Stimulated activated CD4-positive, alpha-beta T cell treated with anti-CD3 and anti-CD28 coated beads, TNF-alpha, amount 100 ng/mL, for 24 hours (primary cell): ENCODE data around the gene TUBB4B.
"Not testable (repeated sequence)": the region's sequence is repeated elsewhere in the genome, so short reads cannot be mapped to it uniquely, and the experiment has no call there.

ENCODE experiments used
- DNase-seq, 3 experiments: peaks; one replicate each; pipeline ENCODE4 v3.0.0-alpha.2; 2020; ENCODE audit warnings: low read depth in 3 of 3

Gene TUBB4B

DNA sequence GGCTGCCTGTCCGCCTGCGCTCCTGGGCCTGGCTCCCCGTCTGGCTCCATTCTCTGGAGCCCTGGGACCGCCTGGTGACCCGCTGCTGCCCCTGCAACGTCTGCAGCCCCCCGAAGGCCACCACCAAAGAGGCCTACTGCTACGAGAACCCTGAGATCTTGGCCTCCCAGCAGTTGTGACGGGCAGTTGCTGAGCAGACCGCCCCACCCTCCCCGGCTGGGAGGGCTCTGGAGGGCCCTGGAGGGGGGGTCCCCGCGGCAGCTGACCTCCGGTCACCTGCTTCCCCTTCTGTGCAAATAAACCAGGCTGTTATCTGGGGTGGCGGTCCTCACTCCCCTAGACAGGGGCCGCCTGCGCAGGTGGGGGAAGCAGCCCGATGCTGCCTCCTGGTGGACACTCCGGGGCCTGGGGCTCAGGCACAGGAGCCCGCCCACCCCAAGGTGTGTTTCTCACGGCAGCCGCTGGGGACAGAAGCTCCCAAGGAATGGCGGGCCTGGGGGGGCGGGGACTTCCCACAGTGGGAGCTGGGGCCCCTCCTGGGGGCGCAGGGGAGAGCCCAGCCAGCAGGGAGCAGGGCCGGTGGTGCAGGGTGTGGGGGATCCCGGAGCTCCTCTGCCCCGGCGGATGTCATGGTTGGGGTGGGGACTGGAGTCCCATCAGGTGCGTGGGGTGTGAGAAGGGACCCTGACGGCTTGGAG, 4.7 kb upstream of the TUBB4B start:
- DNase-seq = peak; percentile 85 to 93 (median 85)

DNA sequence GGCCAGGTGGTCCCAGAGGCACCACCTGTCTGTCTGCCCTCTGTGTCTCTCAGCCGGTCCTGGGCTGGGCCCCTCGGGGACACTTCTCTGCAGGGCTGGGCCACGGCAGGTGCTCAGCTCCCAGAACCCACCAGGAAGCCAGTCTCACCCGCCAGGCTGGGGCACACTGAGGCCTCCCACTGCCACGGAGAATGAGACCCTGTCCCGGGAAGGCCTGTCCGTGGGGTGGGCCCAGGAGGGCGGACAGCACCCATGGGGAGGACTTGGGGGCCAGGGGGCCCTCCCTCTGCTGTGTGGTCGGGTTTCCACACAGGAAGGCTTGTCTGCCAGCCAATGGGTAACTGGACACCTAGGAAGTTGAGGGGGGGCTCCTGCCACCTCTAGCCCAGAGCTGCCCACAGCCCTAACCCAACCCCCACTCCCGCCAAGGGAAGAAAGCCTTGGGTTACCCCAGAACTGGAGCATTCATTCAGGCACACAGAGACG, 4.1 kb upstream of the TUBB4B start:
- no peak for DNase-seq

DNA sequence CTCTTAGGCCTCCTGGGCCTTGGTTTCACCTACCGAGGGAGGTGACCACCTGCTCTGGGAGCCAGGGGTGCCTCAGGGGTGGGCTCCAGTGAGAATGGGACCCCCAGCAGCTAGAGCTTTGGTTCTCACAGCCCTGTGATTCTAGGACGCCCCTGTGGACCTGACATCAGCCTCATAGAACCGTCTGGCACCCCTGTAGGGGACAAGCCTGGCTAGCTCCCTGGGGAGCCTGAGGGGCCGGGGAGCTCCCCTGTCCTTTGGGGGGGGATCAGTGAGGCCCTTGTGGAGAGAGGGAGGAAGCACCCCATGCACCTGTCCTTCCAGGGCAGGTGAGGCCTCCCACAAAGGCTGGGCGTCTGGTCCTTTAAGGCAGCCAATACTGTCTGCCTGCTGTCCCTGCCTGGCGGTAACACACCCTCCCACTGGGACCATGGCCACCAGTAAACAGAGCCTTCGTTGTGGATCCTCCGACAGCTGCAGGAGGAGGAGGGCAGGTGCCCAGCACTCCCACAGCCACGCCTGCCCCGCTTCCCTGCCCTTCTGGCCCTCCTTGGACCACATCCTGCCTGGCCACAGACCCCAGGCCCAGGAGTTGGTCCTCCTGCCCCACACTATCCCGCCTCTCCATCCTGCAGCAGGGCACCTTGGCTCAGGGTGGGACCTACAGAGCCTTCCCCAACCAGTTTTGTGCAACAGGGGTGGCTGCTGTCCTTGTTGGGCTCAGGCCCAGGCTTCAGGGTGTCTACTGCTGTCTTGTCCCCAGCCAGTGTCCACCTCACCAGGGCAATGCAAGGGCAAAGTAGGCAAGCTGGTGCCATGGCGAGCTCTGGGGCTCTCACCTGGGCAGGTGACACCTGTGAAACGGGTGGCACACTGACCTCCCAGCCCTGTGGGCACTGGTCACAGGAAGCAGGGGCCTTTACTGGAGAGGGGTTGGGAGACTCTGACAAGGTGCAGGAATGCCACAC, 3.0 kb upstream of the TUBB4B start:
- no peak for DNase-seq

DNA sequence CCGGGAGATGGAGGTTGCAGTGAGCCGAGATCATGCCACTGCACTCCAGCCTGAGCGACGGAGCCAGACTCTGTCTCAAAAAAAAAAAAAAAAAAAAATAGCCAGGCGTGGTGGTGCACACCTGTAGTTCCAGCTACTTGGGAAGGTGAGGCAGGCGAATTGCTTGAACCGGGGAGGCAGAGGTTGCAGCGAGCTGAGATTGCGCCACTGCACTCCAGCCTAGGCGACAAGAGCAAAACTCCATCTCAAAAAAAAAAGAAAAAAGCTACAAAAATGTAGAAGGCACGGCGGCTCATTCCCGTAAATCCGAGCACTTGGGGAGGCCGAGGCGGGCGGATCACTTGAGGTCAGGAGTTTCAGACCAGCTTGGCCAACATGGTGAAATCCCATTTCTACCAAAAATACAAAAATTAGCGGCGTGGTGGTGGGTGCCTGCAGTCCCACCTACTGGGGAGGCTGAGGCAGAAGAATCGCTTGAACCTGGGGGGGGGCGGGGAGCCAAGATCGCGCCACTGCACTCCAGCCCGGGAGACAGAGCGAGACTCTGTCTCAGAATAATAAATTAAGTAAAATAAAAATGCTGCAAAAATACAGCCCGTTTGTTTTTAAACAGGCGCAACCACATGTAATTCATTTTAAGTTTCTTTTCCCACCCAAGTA, 1.4 kb upstream of the TUBB4B start:
- not testable (repeated sequence) for DNase-seq

DNA sequence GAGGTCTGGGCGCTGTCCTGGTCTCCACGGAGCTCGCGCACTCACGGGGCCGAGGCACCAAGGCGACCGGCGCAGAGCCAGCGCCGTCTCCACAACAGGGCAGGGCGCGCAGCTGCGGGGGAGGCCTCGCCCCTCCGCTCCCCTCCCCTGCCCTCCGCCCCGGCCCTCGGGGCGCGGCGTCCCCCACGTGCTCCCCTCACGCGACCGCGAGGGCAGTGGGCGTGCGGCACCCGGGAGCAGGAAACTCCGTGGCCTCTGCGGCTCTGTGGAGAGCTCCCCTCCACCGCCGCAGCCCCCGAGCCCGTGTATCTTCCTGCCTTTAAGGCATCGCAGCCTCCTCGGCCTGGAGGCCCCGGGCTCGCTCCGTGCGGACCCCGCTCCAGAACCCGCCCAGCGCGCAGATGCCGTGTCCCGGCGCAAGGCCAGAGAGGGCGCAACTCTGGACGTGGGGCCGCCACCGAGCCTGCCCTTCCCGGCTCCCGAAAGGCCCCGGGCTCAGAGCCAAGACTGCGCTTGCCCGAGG, 708 bp upstream of the TUBB4B start:
- DNase-seq = peak; percentile 38 to 66 (median 46)

DNA sequence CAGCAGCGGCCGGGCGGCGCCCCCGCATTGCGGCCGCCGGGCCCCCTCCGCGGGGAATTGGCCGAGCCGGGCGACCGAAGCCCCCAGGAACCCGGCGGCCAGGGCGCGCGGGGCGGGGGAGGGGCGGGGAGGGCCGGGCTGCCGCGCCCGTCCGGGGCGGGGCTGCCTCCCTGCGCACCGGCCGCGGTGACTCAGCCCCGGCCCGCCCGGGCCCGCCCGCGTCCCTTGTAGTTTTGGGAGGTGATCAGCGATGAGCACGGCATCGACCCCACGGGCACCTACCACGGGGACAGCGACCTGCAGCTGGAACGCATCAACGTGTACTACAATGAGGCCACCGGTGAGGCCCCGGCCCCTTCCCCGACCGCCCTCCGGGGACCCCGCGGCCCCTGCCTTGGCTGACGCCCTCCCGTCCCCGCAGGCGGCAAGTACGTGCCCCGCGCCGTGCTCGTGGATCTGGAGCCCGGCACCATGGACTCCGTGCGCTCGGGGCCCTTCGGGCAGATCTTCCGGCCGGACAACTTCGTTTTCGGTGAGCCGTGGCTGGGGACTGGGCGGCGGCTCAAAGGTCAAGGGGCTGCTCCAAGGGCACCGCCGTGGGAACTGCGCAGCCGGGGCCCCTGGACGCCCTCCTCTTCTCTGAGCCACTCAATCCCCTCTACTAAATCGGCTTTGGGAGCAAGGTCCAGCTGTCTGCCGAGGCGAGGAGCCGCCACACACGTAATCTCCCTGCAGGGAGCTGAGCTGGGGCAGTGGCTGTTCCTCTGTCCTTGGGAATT, 592 bp downstream of the TUBB4B start:
- DNase-seq = peak; percentile 40 to 63 (median 41)

DNA sequence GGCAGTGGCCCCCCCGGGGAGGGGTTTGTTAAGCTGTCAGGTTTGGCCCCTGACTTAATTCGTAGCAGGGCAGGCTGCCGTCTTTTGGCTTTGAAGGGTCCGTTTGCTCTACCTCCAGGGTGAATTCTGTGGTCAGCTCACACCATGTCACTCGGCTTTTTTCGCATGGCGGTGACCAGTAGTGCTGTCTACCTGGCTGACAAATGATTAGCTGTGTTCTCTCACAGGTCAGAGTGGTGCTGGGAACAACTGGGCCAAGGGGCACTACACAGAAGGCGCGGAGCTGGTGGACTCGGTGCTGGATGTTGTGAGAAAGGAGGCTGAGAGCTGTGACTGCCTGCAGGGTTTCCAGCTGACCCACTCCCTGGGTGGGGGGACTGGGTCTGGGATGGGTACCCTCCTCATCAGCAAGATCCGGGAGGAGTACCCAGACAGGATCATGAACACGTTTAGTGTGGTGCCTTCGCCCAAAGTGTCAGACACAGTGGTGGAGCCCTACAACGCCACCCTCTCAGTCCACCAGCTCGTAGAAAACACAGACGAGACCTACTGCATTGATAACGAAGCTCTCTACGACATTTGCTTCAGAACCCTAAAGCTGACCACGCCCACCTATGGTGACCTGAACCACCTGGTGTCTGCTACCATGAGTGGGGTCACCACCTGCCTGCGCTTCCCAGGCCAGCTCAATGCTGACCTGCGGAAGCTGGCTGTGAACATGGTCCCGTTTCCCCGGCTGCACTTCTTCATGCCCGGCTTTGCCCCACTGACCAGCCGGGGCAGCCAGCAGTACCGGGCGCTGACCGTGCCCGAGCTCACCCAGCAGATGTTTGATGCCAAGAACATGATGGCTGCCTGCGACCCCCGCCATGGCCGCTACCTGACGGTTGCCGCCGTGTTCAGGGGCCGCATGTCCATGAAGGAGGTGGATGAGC, 1.4 kb downstream of the TUBB4B start:
- DNase-seq = no peak

DNA sequence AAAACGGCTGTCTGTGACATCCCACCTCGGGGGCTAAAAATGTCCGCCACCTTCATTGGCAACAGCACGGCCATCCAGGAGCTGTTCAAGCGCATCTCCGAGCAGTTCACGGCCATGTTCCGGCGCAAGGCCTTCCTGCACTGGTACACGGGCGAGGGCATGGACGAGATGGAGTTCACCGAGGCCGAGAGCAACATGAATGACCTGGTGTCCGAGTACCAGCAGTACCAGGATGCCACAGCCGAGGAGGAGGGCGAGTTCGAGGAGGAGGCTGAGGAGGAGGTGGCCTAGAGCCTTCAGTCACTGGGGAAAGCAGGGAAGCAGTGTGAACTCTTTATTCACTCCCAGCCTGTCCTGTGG, 2.2 kb downstream of the TUBB4B start:
- not testable (repeated sequence) for DNase-seq

DNA sequence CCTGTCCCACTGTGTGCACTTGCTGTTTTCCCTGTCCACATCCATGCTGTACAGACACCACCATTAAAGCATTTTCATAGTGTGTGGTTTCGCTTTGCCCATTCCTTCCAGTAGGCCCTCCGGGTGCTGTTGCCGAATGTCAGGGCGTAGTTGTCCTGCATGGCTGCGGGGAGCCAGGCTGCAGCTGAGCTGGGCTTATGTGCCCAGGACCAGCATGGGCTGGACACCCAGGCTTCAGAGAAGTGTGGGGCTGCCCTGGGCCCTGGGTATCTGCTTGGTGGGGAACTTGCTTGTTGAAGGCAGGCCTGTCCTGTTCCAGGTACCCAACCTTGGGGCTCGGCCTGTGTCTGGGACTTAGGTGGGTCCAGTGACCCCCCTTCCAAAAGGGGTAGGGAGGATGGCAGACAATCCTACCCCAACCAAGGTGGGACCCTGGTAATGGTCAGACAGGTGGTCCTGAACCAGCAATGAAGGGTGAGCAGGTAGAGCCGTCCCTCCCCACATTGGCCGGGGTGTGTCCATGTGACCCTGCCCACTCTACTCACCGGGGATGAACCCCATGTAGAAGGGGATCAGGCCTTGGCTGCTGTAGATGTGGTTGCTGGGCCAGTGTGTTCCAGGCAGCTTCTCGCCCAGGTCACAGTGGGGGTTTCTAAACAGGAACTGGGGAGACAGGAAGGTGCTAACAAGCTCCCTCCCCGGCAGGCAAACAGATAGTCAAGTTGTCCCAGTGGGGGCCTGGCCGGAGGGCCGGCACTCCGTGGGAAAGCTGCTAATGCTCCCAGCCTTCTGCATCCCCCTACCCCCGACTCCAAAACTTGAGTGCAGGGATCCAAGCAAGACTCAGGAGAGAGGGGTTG, 2.8 kb downstream of the TUBB4B start:
- DNase-seq = peak in 1 of 3 experiments; percentile 27

DNA sequence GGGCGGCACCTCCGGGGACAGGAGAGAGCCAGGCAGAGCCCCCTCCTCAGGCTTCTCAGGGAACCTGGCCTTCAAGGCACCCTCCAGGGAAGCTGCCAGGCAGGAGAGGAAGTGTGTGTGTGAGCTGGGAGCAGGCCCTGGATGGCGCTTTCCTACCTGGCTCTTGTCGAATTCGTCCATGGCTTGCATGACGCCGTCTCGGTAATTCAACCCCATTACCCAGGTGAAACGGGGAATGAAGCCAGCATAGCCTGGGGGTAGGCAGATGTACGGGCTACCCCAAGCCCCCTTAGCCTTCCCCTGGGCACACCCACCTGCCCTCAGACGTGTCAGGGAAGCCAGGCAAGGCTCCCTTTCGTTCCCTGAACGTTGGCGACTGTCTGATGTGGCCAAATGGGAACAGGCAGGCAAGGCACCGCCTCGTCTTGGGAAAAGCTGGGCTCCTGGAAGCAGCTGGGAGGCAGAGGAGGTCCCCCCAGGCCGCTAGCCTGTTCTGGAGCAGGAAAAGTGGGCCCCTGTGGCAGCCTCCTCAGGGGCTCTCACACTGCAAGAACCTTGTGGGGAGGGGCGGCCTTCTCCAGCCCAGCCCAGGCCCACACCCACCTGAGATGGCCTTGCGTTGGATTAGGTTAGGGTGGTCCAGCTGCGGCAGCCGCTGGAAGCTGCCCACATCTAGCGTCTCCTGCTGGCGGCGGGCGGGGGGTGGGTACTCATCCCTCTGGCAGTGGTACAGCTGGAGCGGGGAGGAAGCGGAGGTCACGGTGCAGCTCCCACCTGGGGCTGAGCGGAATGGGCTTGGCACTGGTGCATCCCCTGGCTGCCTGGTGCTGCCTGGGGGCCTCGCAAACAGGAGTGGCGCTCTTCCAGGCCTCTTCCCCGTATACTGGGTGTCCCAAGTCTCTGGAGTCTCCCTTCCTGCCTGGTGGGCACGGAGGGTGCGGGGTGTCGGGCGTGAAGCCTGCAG, 3.7 kb downstream of the TUBB4B start:
- DNase-seq = peak in 1 of 3 experiments; percentile 24

DNA sequence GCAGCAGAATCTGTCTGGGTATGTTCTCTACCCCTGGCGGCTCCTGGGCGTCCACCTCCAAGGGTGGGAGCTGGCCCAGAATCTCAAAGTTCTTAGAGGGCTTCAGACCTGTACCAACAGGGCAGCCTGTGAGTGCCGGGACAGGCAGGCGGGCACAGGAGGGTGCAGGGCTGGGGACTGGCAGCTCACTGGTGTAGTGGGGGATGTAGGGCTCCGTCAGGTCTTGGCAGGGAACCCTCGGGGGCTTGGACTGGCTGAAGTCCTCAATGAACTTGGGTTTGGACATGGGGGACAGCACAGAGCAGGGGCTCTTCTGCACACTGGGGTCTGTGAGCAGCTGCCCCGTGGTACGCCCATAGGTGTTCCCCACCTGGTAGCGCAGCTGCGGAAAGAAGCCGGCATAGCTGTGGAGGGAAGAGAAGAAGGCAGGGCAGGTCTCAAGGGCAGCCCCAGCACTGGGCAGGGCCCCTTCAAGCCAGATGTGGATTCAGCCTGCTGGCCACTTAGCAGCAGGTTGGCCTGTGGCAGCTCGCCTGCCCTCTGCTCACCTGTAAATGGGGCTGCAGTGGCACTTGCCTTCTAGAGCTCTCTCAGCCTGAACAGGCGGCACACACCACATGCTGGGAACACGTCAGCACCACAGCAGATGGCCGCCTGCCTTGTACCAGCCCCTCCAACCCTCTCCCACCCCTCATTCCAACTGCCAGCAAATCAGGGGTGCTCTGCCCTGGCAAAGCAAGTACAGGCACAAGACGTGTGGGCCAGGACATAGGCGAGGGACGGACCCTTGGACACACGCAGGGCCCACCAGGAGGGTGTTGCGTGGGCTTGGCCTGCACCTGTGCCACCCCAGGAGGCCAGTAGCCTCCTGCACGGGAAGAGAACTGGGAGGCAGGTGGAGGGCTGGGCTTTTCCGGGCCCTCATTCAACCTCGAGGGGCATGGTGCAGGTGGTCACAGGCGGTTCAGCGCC, 4.6 kb downstream of the TUBB4B start:
- no peak for DNase-seq

DNA sequence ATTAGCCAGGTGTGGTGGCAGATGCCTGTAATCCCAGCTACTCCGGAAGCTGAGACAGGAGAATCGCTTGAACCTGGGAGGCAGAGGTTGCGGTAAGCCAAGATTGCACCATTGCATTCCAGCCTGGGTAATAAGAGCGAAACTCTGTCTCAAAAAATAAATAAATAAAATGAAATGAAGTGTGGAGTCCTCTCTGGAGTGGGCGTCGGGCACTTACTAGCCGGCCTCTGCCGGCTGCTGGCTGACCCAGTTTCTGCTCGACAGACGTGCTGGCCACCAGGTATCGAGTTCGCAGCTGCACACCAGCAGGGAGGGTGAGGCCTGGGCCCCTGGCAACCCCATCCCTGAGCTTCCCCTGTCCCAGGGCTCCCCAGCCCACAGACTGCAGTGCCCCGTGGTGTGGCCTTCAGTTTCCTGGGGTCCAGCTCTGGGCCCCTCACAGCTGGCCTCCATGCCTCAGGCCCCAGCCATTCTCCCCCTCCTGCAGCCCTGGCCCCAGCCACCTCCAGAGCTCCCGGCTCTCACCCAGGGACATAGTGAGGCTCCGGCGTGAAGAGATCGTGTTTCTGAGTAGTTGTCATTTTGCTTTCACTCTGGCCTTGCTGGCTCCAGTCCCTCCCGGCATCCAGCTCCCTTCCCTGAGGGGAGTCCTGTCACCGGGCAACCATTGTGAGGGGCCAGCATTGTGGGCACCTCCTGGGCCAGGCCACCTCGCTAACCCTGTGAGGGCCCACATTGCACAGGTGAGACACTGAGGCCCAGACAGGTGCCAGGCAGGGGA, 6.2 kb downstream of the TUBB4B start:
- no peak for DNase-seq

DNA sequence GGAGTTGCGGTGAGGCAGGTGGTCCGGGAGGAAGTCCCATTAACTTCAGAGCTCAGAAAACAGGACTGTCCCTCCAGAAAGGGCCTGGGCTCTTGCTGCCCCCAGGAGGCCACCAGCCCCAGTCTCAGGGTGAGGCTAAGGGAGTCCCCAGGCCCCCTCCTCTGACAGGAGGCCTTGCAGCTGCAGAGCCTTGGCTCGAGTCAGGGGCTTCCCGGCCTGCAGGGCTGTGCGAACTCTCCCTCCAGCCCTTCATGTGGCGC, 6.8 kb downstream of the TUBB4B start:
- no peak for DNase-seq

DNA sequence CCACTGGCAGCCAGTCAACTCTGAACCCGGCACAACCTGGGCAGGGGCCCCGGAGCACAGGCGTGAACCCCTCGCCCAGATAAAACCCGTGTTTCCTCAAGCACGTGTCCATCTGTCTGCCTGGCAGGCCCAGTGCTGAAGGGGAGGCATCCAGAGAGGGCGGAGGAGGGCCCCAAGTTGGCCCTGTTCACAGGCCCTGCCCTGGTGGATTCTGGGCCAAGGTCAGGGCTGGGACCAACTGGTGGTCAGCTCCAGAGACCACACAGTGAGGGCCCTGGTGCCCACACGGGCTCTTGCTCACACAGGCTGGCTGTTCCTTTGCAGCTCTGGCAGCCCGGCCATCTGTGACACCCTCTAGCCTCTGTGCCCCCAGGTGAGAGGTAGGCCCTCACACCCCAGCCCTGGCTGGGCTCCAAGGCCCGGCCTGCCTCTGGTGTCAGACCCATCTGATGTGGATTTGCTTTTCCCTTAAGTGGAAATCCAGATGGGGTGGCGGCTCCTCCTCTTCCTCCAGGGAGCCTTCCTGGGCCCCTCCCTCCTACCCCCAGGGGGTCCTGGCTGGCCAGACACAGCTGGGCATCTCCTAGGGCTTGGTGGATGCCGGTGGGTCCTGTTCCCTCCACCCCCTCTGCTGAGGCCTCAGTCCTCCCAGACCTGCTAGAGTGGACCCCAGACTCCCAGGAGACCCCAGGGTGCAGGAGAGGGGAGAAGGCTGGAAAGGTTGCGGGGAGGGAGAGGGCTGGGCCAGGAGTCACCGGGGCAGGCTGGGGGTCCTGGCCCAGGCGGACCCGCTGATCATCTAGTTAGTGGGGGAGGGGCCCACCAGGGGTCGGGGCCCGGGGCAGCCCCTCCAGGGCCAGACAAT, 9.5 kb downstream of the TUBB4B start:
- DNase-seq = no peak

DNA sequence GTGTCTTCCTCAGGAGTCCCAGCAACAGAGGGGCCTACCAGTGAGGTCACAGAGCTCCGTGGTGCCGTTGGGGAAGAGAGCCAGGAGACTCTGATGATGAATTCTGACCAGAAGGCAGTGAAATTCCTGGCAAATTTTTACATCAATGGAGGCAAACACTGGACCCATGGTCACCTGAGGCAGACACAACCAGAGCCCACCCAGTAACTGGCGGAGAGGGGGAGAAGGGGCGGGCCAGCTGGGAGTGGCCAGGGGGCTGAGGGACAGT, 10.0 kb downstream of the TUBB4B start, which contains the start of gene STPG3:
Gene STPG3, plus strand, starts transcription at position 93 of the 268 bp plus-strand sequence. Its CDS starts 1 bp downstream, at position 94.
- DNase-seq = no peak
